Cortex of kidney (tissue), 1 donor: ENCODE measurements around the gene SMIM24.

Experiments
- DNase-seq: peaks from one replicate; lab custom pipeline; 2025; lab: John Stamatoyannopoulos, UW

Gene SMIM24

GRCh38 chr19:3497757-3498520 is 17.6 kb upstream of the SMIM24 start:
- DNase-seq, result no peak

GRCh38 chr19:3496392-3497273 is 16.3 kb upstream of the SMIM24 start:
- no peak for DNase-seq

GRCh38 chr19:3494559-3494958 is 14.2 kb upstream of the SMIM24 start:
- no peak for DNase-seq

GRCh38 chr19:3494051-3494450 is 13.7 kb upstream of the SMIM24 start:
- DNase-seq, result no peak

- no peak for DNase-seq
These were observed 13.3 kb upstream of the SMIM24 start for GRCh38 chr19:3493651-3494050.

GRCh38 chr19:3492919-3493318 is 12.6 kb upstream of the SMIM24 start:
- DNase-seq, result no peak

GRCh38 chr19:3492131-3492839 is 12.0 kb upstream of the SMIM24 start:
- DNase-seq, result no peak

- DNase-seq, result no peak
These were observed 11.2 kb upstream of the SMIM24 start for GRCh38 chr19:3491396-3492119.

GRCh38 chr19:3483226-3483628 is 2.9 kb upstream of the SMIM24 start, which contains the start of gene SMIM44:
Gene SMIM44, minus strand, starts transcription at chr19:3483441. Its CDS starts 38 bp downstream, at chr19:3483403.
- no peak for DNase-seq

- DNase-seq, result no peak
These were observed 2.3 kb upstream of the SMIM24 start for GRCh38 chr19:3482507-3483225.

- DNase-seq, result no peak
These were observed 1.1 kb upstream of the SMIM24 start for GRCh38 chr19:3481241-3482090.

- DNase-seq, result no peak
These were observed 500 bp downstream of the SMIM24 start for GRCh38 chr19:3479834-3480215.

- no peak for DNase-seq
These were observed 1.0 kb downstream of the SMIM24 start for GRCh38 chr19:3479177-3479833.

- no peak for DNase-seq
These were observed 1.7 kb downstream of the SMIM24 start for GRCh38 chr19:3478409-3479176.

GRCh38 chr19:3477951-3478350 is 2.4 kb downstream of the SMIM24 start:
- DNase-seq, result no peak

GRCh38 chr19:3477506-3477905 is 2.8 kb downstream of the SMIM24 start:
- DNase-seq, result no peak

GRCh38 chr19:3476830-3477229 is 3.5 kb downstream of the SMIM24 start:
- no peak for DNase-seq

- no peak for DNase-seq
These were observed 4.9 kb downstream of the SMIM24 start for GRCh38 chr19:3475449-3475848.

- no peak for DNase-seq
These were observed 5.7 kb downstream of the SMIM24 start for GRCh38 chr19:3474614-3475013.
